Skeletal muscle tissue (tissue), 4 donors: ENCODE measurements around the gene CLDND2. TPM values are rescaled to one million over a fixed set of nuclear protein-coding genes. Genes with fewer than 3 reads are reported as not detected.

Source experiments
- H3K27ac ChIP-seq: one replicate; pipeline ENCODE4 v1.7.0; 2013; ENCODE audit warnings: mild to moderate bottlenecking, low read depth, low read length, inconsistent platforms
- H3K27me3 ChIP-seq, 3 donors: one replicate each; pipeline ENCODE4 v1.7.0; 2013; ENCODE audit warnings: low read length in 3 of 3; ENCODE audit not compliant: control insufficient read depth in 3 of 3, insufficient read depth in 3 of 3
- H3K36me3 ChIP-seq, 3 donors: one replicate each; pipeline ENCODE4 v1.7.0; 2013; ENCODE audit warnings: low read length in 3 of 3; ENCODE audit not compliant: control insufficient read depth in 3 of 3, insufficient read depth in 3 of 3
- H3K4me1 ChIP-seq, 3 donors: one replicate each; pipeline ENCODE4 v1.7.0; 2013; ENCODE audit warnings: low read length in 3 of 3, mild to moderate bottlenecking in 3 of 3; ENCODE audit not compliant: control insufficient read depth in 3 of 3, insufficient read depth in 3 of 3
- H3K4me3 ChIP-seq, 3 donors: one replicate each; pipeline ENCODE4 v1.7.0; 2013; ENCODE audit warnings: low read length in 3 of 3
- H3K9ac ChIP-seq, 3 donors: one replicate each; pipeline ENCODE4 v1.7.0; 2013; ENCODE audit warnings: low read length in 3 of 3, mild to moderate bottlenecking in 3 of 3, moderate library complexity in 2 of 3, low read depth in 1 of 3
- H3K9me3 ChIP-seq, 3 donors: one replicate each; pipeline ENCODE4 v1.7.0; 2013; ENCODE audit warnings: low read length in 3 of 3; ENCODE audit not compliant: control insufficient read depth in 3 of 3
- total RNA-seq: library from RNA; depleted of rRNA; stranded (reverse); fragments of >200 nt; gene quantifications from one replicate; pipeline ENCODE4 v1.2.3, GENCODE V29; 2014
- donor health status: Osteomylitis.

Gene CLDND2
- total RNA-seq, 1 donor from 2014 or later, result not detected

DNA sequence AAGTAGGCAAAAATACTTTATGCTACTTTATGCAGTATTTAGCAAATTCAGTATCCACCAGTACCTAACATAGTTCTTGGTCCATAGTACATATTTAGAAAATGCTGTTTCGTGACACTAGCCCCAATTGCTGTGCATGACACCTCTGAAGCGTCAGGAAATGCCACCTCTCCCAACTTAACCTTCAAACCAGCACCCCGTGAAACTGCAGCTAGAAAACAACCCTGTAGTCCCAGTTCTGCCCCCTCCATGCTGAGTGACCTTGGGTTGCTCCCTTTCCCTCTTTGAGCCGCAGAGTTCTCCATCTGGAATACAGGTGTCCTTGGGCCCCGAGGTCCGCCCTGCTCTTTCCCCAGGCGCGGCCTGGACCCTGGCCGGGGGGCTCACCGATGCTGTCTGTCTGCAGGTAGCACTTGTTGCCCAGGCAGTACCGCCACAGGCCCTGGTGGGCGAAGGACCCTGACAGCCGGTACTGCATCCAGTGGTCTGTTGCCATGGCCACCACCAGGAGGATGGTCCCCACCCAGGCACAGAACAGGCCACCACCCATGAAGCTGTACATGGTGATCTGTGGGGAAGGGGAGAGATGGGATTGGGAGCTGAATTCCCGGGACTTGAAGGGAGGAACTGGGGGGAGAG, 18.2 kb upstream of the CLDND2 start:
- Histone ChIP-seq H3K27me3 (peaks cover 0 to 8% (median 0%) of the 10 kb centered on the region in 3 donors), H3K9me3 (no peaks in the 10 kb centered on the region), H3K36me3 (no peaks in the 10 kb centered on the region), H3K4me3 (no peak overlapping the region), H3K9ac (no peak overlapping the region), H3K4me1 (no peaks in the 10 kb centered on the region), H3K27ac (no peak overlapping the region)

DNA sequence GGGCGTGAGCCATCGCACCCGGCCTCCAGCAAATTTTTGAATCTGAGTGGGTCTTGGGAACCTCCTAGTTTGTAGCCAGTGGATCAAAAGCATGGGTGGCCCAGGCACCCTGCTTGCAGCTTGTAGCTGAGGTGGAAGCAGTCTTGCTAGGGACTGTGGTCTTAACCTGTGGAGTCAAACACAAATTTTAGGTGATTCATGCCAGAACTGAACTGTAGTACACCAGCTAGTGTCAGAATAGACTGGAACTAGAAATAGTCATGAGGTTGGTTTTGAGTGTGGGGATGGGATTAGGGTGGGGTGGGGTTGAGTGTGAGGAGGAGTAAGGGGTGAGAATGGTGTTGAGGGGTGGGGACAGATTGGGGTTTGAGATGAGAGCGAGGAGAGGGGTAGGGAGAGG, 13.2 kb upstream of the CLDND2 start:
- Histone ChIP-seq H3K9me3 (peaks cover 0 to 3% (median 0%) of the 10 kb centered on the region in 3 donors), H3K4me1 (no peaks in the 10 kb centered on the region), H3K27me3 (no peaks in the 10 kb centered on the region), H3K9ac (no peak overlapping the region), H3K36me3 (no peaks in the 10 kb centered on the region), H3K27ac (no peak overlapping the region), H3K4me3 (no peak overlapping the region)

DNA sequence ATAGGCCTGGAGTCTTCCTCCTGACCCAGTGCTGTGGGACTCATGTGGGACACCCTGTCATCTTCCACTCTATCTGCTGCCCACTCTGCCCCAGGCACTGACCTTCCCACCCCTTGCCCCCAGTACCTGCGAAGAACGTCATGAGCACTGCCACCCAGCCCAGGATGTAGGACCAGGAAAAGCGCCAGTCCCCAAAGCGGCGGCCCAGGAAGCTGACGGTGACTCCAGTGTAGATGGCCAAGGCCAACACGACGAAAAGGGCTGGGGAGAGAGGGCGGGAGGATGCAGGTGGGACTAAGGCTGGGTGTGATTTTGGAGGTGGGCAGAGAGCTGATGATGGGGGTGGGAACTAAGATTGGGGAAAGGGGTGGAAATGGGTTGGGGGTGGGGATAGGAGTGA, 11.6 kb upstream of the CLDND2 start:
- peaks cover 0 to 3% (median 0%) of the 10 kb centered on the region in 3 donors for H3K9me3 ChIP-seq
- H3K9ac ChIP-seq, result no peak overlapping the region
- no peak overlapping the region for H3K27ac ChIP-seq
- H3K4me3 ChIP-seq, result no peak overlapping the region
- no peaks in the 10 kb centered on the region for H3K27me3 ChIP-seq
- no peaks in the 10 kb centered on the region for H3K36me3 ChIP-seq
- H3K4me1 ChIP-seq, result no peaks in the 10 kb centered on the region

DNA sequence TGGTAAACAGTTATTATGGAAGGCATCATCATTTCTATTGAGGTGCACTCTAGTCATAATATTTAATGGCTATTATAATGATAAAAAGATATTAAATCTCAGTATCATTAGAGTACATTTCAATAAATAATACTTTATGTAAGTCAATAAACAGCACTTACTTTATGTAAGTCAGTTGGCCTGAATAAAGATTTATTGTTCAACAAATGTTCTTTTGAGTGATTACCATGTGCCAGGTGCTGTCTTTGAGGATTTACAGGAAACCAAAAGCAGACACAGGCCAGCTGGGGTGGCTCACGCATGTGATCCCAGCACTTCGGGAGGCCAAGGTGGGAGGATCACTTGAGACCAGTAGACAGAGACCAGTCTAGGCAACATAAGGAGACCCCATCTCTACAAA, 8.6 kb upstream of the CLDND2 start:
- H3K27me3 ChIP-seq, result peaks cover 0 to 1% (median 0%) of the 10 kb centered on the region in 3 donors
- H3K36me3 ChIP-seq, result no peaks in the 10 kb centered on the region
- no peaks in the 10 kb centered on the region for H3K4me1 ChIP-seq
- H3K4me3 ChIP-seq, result no peak overlapping the region
- no peak overlapping the region for H3K9ac ChIP-seq
- H3K27ac ChIP-seq, result no peak overlapping the region
- peaks cover 0 to 3% (median 0%) of the 10 kb centered on the region in 3 donors for H3K9me3 ChIP-seq

DNA sequence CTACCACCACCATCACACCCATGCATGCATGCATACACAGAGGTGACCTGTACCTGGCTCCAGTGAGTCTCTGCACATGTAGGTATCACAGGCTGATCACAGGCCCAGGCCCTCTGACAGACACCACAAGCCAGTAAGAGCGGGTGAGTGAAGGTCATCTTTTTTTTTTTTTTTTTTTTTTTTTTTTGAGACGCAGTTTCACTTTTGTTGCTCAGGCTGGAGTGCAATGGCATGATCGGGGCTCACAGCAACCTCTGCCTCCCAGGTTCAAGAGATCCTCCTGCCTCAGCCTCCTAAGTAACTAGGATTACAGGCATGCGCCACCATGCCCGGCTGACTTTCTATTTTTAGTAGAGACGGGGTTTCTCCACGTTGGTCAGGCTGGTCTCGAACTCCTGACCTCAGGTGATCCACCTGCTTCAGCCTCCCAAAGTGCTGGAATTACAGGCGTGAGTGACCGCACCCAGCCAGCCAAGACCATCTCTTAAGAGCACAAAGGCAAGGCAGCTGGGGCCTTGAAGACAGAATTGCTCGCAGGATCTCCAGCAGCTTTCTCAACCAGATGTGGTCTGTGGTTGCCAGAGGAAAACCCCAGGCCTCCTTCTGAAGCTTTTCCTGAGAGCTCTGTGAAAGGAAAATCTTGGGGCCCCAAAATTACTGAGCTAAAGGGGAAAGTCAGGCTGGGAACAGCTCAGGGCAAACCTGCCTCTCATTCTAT, 6.9 kb upstream of the CLDND2 start:
- Histone ChIP-seq H3K9me3 (no peaks in the 10 kb centered on the region), H3K4me3 (no peak overlapping the region), H3K4me1 (no peaks in the 10 kb centered on the region), H3K36me3 (no peaks in the 10 kb centered on the region), H3K9ac (no peak overlapping the region), H3K27me3 (peaks cover 0 to 4% (median 0%) of the 10 kb centered on the region in 3 donors), H3K27ac (no peak overlapping the region)

DNA sequence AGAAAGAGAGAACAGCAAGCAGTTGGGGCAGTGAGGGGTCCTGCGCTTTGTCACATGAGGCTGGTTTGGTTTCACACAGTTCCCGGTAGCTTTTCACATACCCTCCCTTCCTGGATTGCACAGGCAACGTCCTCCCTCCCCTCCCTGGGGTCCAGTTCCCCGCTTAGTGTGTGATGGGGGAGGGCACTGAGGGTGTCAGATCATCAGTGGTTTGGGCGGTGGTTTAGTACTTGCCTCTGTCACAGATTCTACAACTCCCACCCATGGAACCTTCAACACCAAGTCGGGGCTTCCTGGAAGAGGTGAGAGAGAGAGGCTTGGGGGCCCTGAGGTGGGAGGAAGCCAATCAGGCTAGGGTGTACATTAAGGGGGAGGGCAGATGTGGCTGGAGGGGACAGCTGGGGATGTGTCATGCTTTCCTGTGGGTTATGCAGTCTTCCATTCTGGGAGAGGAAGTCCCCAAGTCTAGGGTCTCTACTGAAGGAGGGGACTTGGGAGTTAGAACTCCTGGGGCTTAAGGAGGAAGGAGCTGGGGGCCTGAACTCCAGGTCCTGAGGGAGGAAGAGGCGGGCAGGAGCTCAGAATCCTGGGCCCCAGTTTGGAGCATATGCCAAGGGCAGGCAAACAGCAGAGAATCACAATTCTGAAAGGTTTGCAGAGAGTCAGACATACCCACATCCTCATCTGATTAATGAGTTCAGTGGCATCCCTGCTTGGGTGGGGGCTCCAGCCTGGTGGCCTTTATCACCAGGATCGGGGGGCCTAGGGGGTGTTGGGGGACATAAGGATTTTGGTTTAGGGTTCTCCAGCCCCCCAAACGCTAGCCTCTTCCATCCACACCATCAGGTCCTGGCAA, 4.1 kb upstream of the CLDND2 start, which contains the start of gene NKG7:
NKG7 (minus strand) TSS at position 6 of the 856 bp plus-strand sequence. CDS start 119 bp downstream, outside the sequence.
- Histone ChIP-seq H3K4me3 (no peak within 1 kb of the TSS), H3K4me1 (peaks cover 4 to 6% (median 5%) of the 10 kb centered on the region in 3 donors), H3K36me3 (no peaks in the 10 kb centered on the region), H3K27me3 (peaks cover 0 to 4% (median 0%) of the 10 kb centered on the region in 3 donors), H3K9me3 (no peaks in the 10 kb centered on the region), H3K9ac (peak within 1 kb of the TSS in 1 of 3 donors; percentile 3), H3K27ac (no peak within 1 kb of the TSS)

DNA sequence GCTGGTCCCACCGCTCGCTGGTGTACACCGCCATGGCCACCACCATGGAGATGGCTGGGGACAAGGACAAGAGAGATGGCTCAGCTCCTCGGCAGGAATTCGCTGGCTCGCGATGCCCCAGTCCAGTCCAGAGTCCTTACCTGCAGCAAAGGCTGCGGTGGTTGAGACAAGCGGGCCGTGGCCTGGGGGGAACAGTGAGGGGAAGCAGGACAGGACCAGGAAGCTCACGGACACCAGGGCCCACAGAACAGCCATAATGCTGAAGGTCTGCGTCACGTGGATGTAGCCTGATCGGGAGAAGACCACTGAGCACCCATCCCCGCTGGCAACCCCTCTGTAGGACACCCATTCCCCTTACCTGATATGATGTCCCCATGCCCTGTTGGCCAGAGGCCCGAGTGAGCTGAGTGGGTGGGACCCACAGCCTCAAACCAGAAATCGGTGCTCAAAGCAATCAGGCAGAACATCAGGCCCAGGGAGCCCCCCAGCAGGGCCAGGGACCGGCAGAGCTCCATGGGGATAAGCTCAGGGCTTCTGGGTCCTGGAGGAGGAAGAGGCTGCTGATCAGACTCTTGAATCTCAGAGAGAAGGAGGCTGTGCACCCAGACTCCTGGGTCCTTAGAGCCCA, 3.3 kb upstream of the CLDND2 start:
- peak overlapping the region in 1 of 3 donors; percentile 3 for H3K9ac ChIP-seq
- H3K4me1 ChIP-seq, result peaks cover 5 to 9% (median 5%) of the 10 kb centered on the region in 3 donors
- H3K9me3 ChIP-seq, result no peaks in the 10 kb centered on the region
- H3K27ac ChIP-seq, result no peak overlapping the region
- H3K4me3 ChIP-seq, result no peak overlapping the region
- H3K27me3 ChIP-seq, result peaks cover 0 to 4% (median 0%) of the 10 kb centered on the region in 3 donors
- H3K36me3 ChIP-seq, result no peaks in the 10 kb centered on the region

DNA sequence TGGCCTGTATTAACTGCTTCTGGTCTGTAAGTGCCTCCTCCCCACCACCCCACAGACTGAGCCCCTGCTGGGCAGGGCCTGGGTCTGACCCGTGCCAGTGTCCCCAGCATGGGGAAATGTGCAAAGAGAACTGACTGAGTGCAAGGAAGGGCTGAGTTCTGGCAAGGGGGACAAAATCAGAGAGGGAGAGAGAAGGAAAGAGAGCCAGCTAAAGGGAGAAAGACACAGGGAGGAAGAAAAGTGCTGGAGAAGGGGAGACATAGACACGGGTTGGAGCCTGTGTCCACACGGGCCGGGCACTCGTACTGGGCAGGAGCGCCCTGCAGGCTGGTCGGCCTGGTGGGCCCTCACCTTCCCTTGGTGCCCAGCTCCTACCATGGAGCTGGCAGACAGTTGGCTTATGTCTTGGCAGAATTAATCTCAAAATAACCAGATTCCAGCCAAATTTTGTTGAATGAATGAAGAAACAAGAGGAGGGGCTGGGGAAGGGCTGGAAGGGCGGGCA, 2.4 kb upstream of the CLDND2 start:
- no peaks in the 10 kb centered on the region for H3K36me3 ChIP-seq
- H3K27ac ChIP-seq, result no peak overlapping the region
- H3K4me3 ChIP-seq, result no peak overlapping the region
- no peaks in the 10 kb centered on the region for H3K9me3 ChIP-seq
- H3K9ac ChIP-seq, result no peak overlapping the region
- peaks cover 0 to 4% (median 0%) of the 10 kb centered on the region in 3 donors for H3K27me3 ChIP-seq
- peaks cover 9 to 15% (median 10%) of the 10 kb centered on the region in 3 donors for H3K4me1 ChIP-seq

DNA sequence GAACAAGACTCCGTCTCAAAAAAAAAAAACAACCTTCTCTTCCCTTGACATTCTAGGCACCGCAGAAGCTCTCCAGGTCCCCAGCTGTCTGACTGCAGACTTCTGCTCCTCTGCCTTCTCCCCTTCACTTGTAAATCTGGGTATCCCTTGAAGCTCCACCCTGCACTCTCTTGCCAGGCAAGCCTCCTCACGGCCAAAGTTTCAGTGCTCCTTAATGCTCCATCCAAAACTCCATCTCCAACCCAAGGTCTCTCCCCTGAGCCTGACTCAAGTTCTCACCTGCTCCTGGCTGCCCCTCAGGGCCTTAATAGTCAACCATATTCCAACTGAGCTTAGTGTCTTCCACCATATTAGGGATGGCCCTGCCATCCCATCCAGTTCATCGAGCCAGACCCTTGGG, 1.4 kb upstream of the CLDND2 start:
- Histone ChIP-seq H3K36me3 (no peaks in the 10 kb centered on the region), H3K27me3 (peaks cover 0 to 4% (median 0%) of the 10 kb centered on the region in 3 donors), H3K4me1 (peaks cover 14 to 19% (median 18%) of the 10 kb centered on the region in 3 donors), H3K9ac (no peak overlapping the region), H3K27ac (no peak overlapping the region), H3K9me3 (no peaks in the 10 kb centered on the region), H3K4me3 (no peak overlapping the region)
